Umbilical cord (tissue), 1 donor: Measurements from ENCODE around the gene ZNF829. TPM values are rescaled to one million over a fixed set of nuclear protein-coding genes. Genes with fewer than 3 reads are reported as not detected.

Experiments used
- total RNA-seq: library from RNA; depleted of rRNA; stranded (reverse); fragments of >200 nt; gene quantifications from one replicate; pipeline ENCODE4 v1.2.3, GENCODE V29; 2014; ENCODE audit warnings: low replicate concordance; ENCODE audit not compliant: insufficient read depth

ZNF829 gene
- total RNA-seq, 1 donor from 2014 or later: 8.7 TPM

Other genes with a start within 250 kb of the ZNF829 start
- gene ZNF461, start 249.5 kb downstream of the ZNF829 start, total RNA-seq: 14.2 TPM
- 7.7 TPM for gene ZNF567, start 228.7 kb downstream of the ZNF829 start, total RNA-seq
- gene ZNF850, start 143.5 kb downstream of the ZNF829 start, total RNA-seq: 15.9 TPM
- gene ZNF790, start 77.9 kb downstream of the ZNF829 start, total RNA-seq: 21.4 TPM
- gene ZNF345, start 65.4 kb downstream of the ZNF829 start, total RNA-seq: 37.1 TPM
- gene ZNF568, start within 50 bp of the ZNF829 start, total RNA-seq: 39.0 TPM
- 15.2 TPM for gene ZNF420, start 162.1 kb upstream of the ZNF829 start, total RNA-seq